Melanocyte of skin (primary cell): ENCODE results near the gene LTN1. TPM values are rescaled to one million over a fixed set of nuclear protein-coding genes. Genes with fewer than 3 reads are reported as not detected.

ENCODE experiments used
- total RNA-seq, 2 donors: library from RNA; depleted of rRNA; stranded (reverse); fragments of >200 nt; gene quantifications; 2 replicates each; pipeline ENCODE4 v1.2.3, GENCODE V29; 2012

Gene LTN1, protein sequence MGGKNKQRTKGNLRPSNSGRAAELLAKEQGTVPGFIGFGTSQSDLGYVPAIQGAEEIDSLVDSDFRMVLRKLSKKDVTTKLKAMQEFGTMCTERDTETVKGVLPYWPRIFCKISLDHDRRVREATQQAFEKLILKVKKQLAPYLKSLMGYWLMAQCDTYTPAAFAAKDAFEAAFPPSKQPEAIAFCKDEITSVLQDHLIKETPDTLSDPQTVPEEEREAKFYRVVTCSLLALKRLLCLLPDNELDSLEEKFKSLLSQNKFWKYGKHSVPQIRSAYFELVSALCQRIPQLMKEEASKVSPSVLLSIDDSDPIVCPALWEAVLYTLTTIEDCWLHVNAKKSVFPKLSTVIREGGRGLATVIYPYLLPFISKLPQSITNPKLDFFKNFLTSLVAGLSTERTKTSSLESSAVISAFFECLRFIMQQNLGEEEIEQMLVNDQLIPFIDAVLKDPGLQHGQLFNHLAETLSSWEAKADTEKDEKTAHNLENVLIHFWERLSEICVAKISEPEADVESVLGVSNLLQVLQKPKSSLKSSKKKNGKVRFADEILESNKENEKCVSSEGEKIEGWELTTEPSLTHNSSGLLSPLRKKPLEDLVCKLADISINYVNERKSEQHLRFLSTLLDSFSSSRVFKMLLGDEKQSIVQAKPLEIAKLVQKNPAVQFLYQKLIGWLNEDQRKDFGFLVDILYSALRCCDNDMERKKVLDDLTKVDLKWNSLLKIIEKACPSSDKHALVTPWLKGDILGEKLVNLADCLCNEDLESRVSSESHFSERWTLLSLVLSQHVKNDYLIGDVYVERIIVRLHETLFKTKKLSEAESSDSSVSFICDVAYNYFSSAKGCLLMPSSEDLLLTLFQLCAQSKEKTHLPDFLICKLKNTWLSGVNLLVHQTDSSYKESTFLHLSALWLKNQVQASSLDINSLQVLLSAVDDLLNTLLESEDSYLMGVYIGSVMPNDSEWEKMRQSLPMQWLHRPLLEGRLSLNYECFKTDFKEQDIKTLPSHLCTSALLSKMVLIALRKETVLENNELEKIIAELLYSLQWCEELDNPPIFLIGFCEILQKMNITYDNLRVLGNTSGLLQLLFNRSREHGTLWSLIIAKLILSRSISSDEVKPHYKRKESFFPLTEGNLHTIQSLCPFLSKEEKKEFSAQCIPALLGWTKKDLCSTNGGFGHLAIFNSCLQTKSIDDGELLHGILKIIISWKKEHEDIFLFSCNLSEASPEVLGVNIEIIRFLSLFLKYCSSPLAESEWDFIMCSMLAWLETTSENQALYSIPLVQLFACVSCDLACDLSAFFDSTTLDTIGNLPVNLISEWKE (N-terminal part only)
- total RNA-seq: 10 to 100 TPM; 22.7 to 23.0 TPM

DNA sequence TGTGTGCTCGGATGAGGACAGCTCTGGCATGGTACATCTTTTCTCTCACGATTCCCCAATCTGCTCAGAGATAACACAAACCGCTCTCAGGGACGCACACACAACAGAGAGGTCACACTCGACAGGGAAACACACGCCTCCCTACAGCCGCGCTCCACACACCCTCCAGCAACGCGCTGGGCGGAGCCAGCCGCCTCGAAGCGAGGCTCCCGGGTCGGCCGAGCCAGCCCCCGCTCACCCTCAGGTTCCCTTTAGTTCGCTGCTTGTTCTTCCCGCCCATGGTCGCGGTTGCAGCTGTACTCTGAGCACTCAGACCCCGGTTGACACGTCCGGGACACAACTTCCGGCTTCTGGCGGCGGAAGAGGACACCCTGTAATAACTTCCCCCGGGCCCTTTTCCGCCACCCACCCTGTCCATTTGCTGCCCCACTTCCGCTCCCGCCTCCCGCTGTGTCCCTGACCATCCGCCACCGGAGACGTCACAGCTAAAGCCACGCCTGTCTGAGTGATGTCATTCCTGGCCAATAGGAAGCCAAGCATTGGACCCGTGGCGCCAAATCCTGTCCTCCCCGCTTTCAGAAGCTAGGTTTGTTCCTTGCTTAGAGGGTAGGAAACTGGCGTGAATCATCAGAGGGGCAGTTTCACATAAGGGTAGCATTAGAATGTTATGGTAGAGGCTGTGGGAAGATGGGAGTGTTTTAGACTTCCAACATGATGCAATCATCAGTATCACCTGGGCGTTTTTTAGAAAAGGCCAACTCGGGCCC, at the start of gene LTN1:
LTN1 (minus strand) TSS at position 352 of the 767 bp plus-strand sequence; CDS start at position 280, 72 bp downstream.

DNA sequence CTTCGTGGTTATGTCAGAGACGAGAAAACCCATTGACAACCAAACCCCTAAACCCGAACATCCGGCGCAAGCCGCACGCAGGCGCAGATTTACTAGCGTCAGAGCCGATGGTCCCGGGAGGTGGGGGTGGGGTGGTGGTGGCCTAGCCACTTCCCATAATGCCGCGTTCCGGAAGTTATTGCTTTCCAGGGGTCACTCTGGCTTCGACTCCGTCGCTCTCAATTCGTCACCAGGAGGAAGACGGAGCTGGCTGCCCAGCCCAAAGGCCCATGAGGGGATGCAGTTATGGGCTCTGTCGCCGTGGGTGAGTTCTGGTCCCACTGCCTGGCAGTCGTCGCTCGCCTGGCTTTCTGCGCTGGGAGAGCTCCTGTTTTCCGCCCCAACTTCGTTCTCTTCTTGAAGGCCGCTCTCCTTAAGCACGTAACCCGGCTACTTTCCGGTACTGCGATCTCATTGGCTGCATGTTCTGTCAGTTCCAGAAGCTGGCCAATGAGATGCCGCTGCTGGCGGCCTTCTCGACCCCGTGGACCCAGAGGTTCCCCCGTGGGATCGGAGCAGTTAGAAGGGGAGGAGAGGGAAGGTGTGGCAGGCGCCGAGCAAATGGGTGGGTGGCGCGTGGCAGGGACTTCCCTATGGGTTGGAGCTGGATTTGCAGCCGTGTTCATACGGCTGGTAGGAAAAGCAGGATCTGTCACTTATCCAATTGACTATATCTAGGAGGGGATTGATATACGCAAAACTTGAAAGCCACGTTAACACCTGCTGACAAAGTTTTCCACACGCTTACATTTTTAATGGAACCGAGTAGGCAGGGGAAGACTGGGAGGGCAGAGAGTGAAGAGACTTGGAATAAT, 32.0 kb upstream of the LTN1 start, which contains the start of gene USP16:
USP16 (plus strand) TSS at position 195 of the 854 bp plus-strand sequence. CDS start 3,246 bp downstream, outside the sequence.

Other genes starting within 250 kb of the LTN1 start
- 10 to 100 TPM; 22.0 to 26.0 TPM for gene RWDD2B, start 26.5 kb upstream of the LTN1 start, total RNA-seq
- gene USP16, start 31.8 kb upstream of the LTN1 start, total RNA-seq: 10 to 100 TPM; 23.3 to 27.2 TPM
- gene CCT8, start 80.8 kb upstream of the LTN1 start, total RNA-seq: 100 to 1,000 TPM; 173 to 406 TPM
- gene MAP3K7CL, start 137.8 kb upstream of the LTN1 start, total RNA-seq: under 1 TPM; 0.69 to 1.00 TPM